Measurements from ENCODE around the gene TCEAL9.
"Not testable (repeated sequence)": the region's sequence is repeated elsewhere in the genome, so short reads cannot be mapped to it uniquely, and the experiment has no call there.

The TCEAL9 gene

GRCh38 chrX:103356130-103356798 is at the start of gene TCEAL9:
Gene TCEAL9 (plus strand): TSS chrX:103356506. CDS start chrX:103357685, 1,179 bp downstream.
- peak; percentile 41 for DNase-seq (ENCODE audit: low spot score)

GRCh38 chrX:103309860-103310554 is 46.3 kb upstream of the TCEAL9 start:
- no peak for DNase-seq (ENCODE audit: low spot score)

- DNase-seq (ENCODE audit: low spot score), result peak; percentile 87
These were observed 45.5 kb upstream of the TCEAL9 start, which contains the start of gene BEX2 for GRCh38 chrX:103310555-103311398. Gene BEX2 (minus strand): TSS chrX:103310990. CDS start chrX:103309976, 1,014 bp downstream.

- DNase-seq (ENCODE audit: low spot score), result no peak
These were observed 44.9 kb upstream of the TCEAL9 start for GRCh38 chrX:103311399-103311780.

- DNase-seq (ENCODE audit: low spot score), result peak; percentile 15
These were observed 26.3 kb upstream of the TCEAL9 start, which contains the start of gene TCEAL7 for GRCh38 chrX:103329991-103330390. Gene TCEAL7 (plus strand): TSS chrX:103330239. CDS start chrX:103331404, 1,165 bp downstream.

GRCh38 chrX:103330681-103331288 is 25.5 kb upstream of the TCEAL9 start:
- DNase-seq (ENCODE audit: low spot score), result peak; percentile 31

GRCh38 chrX:103338663-103339062 is 17.6 kb upstream of the TCEAL9 start:
- no peak for DNase-seq (ENCODE audit: low spot score)

GRCh38 chrX:103343105-103343504 is 13.2 kb upstream of the TCEAL9 start:
- no peak for DNase-seq (ENCODE audit: low spot score)

- no peak for DNase-seq (ENCODE audit: low spot score)
These were observed 11.7 kb upstream of the TCEAL9 start for GRCh38 chrX:103344606-103345005.

GRCh38 chrX:103347682-103348397 is 8.5 kb upstream of the TCEAL9 start:
- DNase-seq (ENCODE audit: low spot score), result no peak

- DNase-seq (ENCODE audit: low spot score), result peak; percentile 14
These were observed 552 bp downstream of the TCEAL9 start for GRCh38 chrX:103356858-103357257.

- DNase-seq (ENCODE audit: low spot score), result no peak
These were observed 1.6 kb downstream of the TCEAL9 start for GRCh38 chrX:103357871-103358270.

GRCh38 chrX:103359605-103360004 is 3.3 kb downstream of the TCEAL9 start:
- not testable (repeated sequence) for DNase-seq (ENCODE audit: low spot score)

GRCh38 chrX:103360092-103360491 is 3.8 kb downstream of the TCEAL9 start:
- DNase-seq (ENCODE audit: low spot score), result no peak

- no peak for DNase-seq (ENCODE audit: low spot score)
These were observed 4.6 kb downstream of the TCEAL9 start for GRCh38 chrX:103360916-103361315.

- no peak for DNase-seq (ENCODE audit: low spot score)
These were observed 5.5 kb downstream of the TCEAL9 start for GRCh38 chrX:103361798-103362197.

- DNase-seq (ENCODE audit: low spot score), result peak; percentile 45
These were observed 6.2 kb downstream of the TCEAL9 start for GRCh38 chrX:103362474-103362873.

- no peak for DNase-seq (ENCODE audit: low spot score)
These were observed 6.7 kb downstream of the TCEAL9 start for GRCh38 chrX:103363046-103363445.

- no peak for DNase-seq (ENCODE audit: low spot score)
These were observed 11.2 kb downstream of the TCEAL9 start for GRCh38 chrX:103367502-103367901.

- DNase-seq (ENCODE audit: low spot score), result no peak
These were observed 13.2 kb downstream of the TCEAL9 start for GRCh38 chrX:103369479-103369878.

GRCh38 chrX:103372886-103373285 is 16.6 kb downstream of the TCEAL9 start:
- DNase-seq (ENCODE audit: low spot score), result no peak
